HEK293 (cell line): ENCODE measurements around the gene ARL3.

Source experiments
- CTCF ChIA-PET: fragments of 350-600 bp; formaldehyde crosslinking; extraction: SDS; loops from one replicate; lab custom pipeline; 2021; ENCODE audit warnings: antibody characterized with exemption; lab: Yijun Ruan, JAX
- POLR2A ChIA-PET: fragments of 300-600 bp; formaldehyde crosslinking; extraction: SDS; loops from one replicate; lab custom pipeline; 2020; ENCODE audit warnings: antibody characterized with exemption, inconsistent platforms; lab: Yijun Ruan, JAX
- H3K27ac ChIP-seq: fragments of 200-500 bp; sonication (Bioruptor generic); 2 replicates; pipeline ENCODE4 v1.5.1; 2014; ENCODE audit warnings: low read depth, low read length, control low read depth, inconsistent platforms; ENCODE audit errors: extremely low read depth
- H3K36me3 ChIP-seq, 2 experiments: fragments of 200-500 bp in 1 of 2; sonication (Bioruptor generic) in 1 of 2; 1 replicate in 1 of 2; 2 replicates in 1 of 2; pipeline ENCODE4 v1.5.1; 2014 to 2017; ENCODE audit warnings: inconsistent platforms in 2 of 2, low read length in 2 of 2; ENCODE audit not compliant: control insufficient read depth in 2 of 2, insufficient read depth in 1 of 2
- H3K4me1 ChIP-seq: fragments of 200-500 bp; sonication (Bioruptor generic); 2 replicates; pipeline ENCODE4 v1.5.1; 2014; ENCODE audit warnings: mild to moderate bottlenecking, low read length, inconsistent platforms; ENCODE audit not compliant: control insufficient read depth, insufficient read depth
- H3K4me3 ChIP-seq: 2 replicates; pipeline ENCODE4 v1.5.1; 2011; ENCODE audit warnings: low read depth, mild to moderate bottlenecking, control low read depth, low read length, moderate library complexity
- H3K9me3 ChIP-seq: fragments of 200-500 bp; sonication (Bioruptor generic); 2 replicates; pipeline ENCODE4 v1.5.1; 2014; ENCODE audit warnings: low read depth, low read length, inconsistent platforms; ENCODE audit not compliant: control insufficient read depth, insufficient read depth
- GLIS1 ChIP-seq: fragments of 450-650 bp; formaldehyde crosslinking; IDR thresholded peaks from 2 replicates; pipeline ENCODE4 v1.5.1; 2016; ENCODE audit warnings: missing biosample characterization, missing genetic modification characterization
- HOXC10 ChIP-seq: sonication (generic); formaldehyde crosslinking; IDR thresholded peaks from 2 replicates; pipeline ENCODE4 v1.8.1; 2023; ENCODE audit warnings: mild to moderate bottlenecking, missing genetic modification reagents
- KLF16 ChIP-seq: fragments of 450-650 bp; formaldehyde crosslinking; IDR thresholded peaks from 2 replicates; pipeline ENCODE4 v1.5.1; 2017; ENCODE audit warnings: missing biosample characterization, missing genetic modification characterization
- ZBTB8A ChIP-seq: fragments of 450-650 bp; formaldehyde crosslinking; IDR thresholded peaks from 2 replicates; pipeline ENCODE4 v1.5.1; 2016; ENCODE audit warnings: missing biosample characterization, missing genetic modification characterization
- ZFP3 ChIP-seq: fragments of 450-650 bp; formaldehyde crosslinking; IDR thresholded peaks from 2 replicates; pipeline ENCODE4 v1.5.1; 2016; ENCODE audit warnings: low read depth, missing biosample characterization, missing genetic modification characterization
- ZNF404 ChIP-seq: fragments of 450-650 bp; formaldehyde crosslinking; IDR thresholded peaks from 2 replicates; pipeline ENCODE4 v1.5.1; 2017; ENCODE audit warnings: missing biosample characterization, missing genetic modification characterization
- ZNF560 ChIP-seq: fragments of 450-650 bp; formaldehyde crosslinking; IDR thresholded peaks from 2 replicates; pipeline ENCODE4 v1.5.1; 2017; ENCODE audit warnings: missing biosample characterization, missing genetic modification characterization, borderline replicate concordance
- ZNF585B ChIP-seq: fragments of 450-650 bp; formaldehyde crosslinking; IDR thresholded peaks from 2 replicates; pipeline ENCODE4 v1.5.1; 2016; ENCODE audit warnings: missing biosample characterization, missing genetic modification characterization
- ZNF654 ChIP-seq: fragments of 450-650 bp; formaldehyde crosslinking; IDR thresholded peaks from 2 replicates; pipeline ENCODE4 v1.5.1; 2016; ENCODE audit warnings: low read depth, missing biosample characterization, missing genetic modification characterization
- TF ChIP-seq, protein P1 (sequence below): fragments of 450-650 bp; formaldehyde crosslinking; conservative IDR thresholded peaks from 2 replicates; pipeline ENCODE4 v1.5.1; 2016; ENCODE audit warnings: low read depth, missing biosample characterization, missing genetic modification characterization
- TF ChIP-seq, protein P2 (sequence below): fragments of 450-650 bp; formaldehyde crosslinking; IDR thresholded peaks from 2 replicates; pipeline ENCODE4 v1.5.1; 2017; ENCODE audit warnings: missing biosample characterization, missing genetic modification characterization
- TF ChIP-seq, protein P3 (sequence below): fragments of 450-650 bp; IDR thresholded peaks from 2 replicates; pipeline ENCODE4 v1.5.1; 2018; ENCODE audit warnings: missing biosample characterization, missing genetic modification characterization
- TF ChIP-seq, protein P4 (sequence below): fragments of 450-650 bp; IDR thresholded peaks from 2 replicates; pipeline ENCODE4 v1.5.1; 2018; ENCODE audit warnings: missing biosample characterization, mild to moderate bottlenecking, missing genetic modification characterization

The ARL3 gene

DNA sequence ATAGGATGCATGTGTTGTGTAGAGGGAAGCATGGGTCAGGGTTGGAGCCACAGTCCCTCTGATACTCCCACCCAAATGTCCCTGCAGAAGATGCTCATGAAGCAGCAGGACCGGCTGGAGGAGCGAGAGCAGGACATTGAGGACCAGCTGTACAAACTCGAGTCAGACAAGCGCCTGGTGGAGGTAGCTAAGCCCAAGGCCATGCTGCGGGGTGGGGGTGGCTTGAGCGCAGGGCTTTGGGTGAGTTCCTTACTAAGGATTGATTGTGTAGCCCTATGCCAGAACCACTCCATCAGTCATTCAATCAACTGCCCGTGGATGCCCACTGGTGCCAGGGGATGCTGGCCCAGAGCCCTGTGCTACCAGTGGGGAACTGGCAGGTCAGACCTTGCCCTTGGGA, 59.6 kb downstream of the ARL3 start (continued):
- TF ChIP-seq, protein P1, sequence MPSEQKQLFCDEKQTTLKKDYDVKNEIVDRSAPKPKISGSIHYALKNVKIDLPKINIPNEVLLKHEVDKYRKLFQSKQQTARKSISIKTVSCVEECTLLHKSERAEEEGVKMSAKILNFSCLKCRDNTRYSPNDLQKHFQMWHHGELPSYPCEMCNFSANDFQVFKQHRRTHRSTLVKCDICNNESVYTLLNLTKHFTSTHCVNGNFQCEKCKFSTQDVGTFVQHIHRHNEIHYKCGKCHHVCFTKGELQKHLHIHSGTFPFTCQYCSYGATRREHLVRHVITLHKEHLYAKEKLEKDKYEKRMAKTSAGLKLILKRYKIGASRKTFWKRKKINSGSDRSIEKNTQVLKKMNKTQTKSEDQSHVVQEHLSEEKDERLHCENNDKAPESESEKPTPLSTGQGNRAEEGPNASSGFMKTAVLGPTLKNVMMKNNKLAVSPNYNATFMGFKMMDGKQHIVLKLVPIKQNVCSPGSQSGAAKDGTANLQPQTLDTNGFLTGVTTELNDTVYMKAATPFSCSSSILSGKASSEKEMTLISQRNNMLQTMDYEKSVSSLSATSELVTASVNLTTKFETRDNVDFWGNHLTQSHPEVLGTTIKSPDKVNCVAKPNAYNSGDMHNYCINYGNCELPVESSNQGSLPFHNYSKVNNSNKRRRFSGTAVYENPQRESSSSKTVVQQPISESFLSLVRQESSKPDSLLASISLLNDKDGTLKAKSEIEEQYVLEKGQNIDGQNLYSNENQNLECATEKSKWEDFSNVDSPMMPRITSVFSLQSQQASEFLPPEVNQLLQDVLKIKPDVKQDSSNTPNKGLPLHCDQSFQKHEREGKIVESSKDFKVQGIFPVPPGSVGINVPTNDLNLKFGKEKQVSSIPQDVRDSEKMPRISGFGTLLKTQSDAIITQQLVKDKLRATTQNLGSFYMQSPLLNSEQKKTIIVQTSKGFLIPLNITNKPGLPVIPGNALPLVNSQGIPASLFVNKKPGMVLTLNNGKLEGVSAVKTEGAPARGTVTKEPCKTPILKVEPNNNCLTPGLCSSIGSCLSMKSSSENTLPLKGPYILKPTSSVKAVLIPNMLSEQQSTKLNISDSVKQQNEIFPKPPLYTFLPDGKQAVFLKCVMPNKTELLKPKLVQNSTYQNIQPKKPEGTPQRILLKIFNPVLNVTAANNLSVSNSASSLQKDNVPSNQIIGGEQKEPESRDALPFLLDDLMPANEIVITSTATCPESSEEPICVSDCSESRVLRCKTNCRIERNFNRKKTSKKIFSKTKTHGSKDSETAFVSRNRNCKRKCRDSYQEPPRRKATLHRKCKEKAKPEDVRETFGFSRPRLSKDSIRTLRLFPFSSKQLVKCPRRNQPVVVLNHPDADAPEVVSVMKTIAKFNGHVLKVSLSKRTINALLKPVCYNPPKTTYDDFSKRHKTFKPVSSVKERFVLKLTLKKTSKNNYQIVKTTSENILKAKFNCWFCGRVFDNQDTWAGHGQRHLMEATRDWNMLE (tag by site-specific recombination) = no peak
- TF ChIP-seq, protein P2, sequence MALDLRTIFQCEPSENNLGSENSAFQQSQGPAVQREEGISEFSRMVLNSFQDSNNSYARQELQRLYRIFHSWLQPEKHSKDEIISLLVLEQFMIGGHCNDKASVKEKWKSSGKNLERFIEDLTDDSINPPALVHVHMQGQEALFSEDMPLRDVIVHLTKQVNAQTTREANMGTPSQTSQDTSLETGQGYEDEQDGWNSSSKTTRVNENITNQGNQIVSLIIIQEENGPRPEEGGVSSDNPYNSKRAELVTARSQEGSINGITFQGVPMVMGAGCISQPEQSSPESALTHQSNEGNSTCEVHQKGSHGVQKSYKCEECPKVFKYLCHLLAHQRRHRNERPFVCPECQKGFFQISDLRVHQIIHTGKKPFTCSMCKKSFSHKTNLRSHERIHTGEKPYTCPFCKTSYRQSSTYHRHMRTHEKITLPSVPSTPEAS (tag by site-specific recombination) = no peak
- no peak for TF ChIP-seq ZNF654 (tag by site-specific recombination)

DNA sequence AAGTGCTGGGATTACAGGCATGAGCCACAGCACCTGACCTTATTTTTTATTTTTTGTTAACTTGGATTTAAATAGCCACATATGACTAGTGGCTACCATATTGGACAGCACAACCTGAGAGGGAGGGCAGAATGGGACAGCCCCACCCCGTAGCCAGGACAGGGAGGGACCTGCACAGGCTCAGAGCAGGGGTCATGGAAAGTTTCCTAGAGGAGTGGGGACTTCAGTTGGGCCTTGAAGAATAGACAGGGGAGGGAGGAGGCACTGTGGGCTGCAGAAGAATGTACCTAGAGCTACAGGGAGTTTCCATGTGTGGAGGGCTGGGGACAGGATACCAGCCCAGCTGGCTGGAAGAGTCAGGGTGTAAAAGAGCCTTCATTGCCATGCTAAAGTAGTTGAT, 61.1 kb downstream of the ARL3 start:
- H3K4me3 ChIP-seq = no peak overlapping the region
- no peaks in the 10 kb centered on the region for H3K9me3 ChIP-seq
- H3K27ac ChIP-seq = no peak overlapping the region
- ChIA-PET POLR2A (interaction anchor here (1.8 kb wide), 1 partner anchor 61 kb away, joined by 4 read pairs; the partner anchor contains the start of genes ARL3 and SFXN2), CTCF (interaction anchor here (1.8 kb wide), 1 partner anchor 17 kb away, joined by 8 read pairs; no protein-coding TSS in a partner anchor)
- H3K4me1 ChIP-seq = peaks cover 6% of the 10 kb centered on the region
- TF ChIP-seq, protein P1 (tag by site-specific recombination) = no peak
- peak; percentile 48 for TF ChIP-seq ZNF585B
- peaks cover 5 to 68% of the 10 kb centered on the region in 2 experiments; a peak in 2 of 3 replicates for H3K36me3 ChIP-seq

DNA sequence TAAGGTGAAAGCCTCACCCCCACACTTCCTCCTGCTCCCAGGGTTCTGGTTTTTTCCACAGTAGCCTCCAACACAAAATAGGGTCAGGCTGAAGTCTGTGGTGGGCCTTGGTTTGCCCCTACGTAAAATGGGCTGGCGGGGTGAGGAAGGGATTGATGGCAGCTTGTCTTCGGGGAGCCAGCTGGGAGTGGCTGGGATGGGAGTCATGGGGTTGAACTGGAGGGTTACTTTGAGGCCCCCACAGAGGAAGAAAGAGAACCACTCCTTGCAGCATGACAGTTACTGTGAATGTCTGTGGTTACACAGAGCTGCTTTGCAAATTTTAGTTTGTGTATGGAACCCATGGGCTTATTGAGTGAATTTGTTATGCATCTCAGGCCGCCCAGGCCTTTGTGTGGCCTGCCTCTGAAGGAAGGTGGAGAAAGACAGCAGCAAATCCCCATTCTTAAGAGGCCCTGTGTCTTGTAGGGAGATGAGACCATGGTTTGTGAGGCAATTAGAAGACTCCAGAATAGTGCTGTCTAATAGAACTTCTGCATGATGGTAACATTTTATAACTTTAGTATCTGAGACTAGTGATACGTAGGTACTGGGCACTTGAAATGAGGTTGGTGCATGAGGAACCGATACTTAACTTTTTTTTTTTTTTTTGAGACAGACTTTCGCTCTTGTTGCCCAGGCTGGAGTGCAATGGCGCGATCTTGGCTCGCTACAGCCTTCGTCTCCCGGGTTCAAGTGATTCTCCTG, 61.9 kb downstream of the ARL3 start:
- H3K36me3 ChIP-seq = peaks cover 5 to 70% of the 10 kb centered on the region in 2 experiments; a peak in 2 of 3 replicates
- H3K4me3 ChIP-seq = no peak overlapping the region
- CTCF ChIA-PET = interaction anchor here (0.5 to 1.0 kb wide), 2 partner anchors 18 to 26 kb away, joined by 3 read pairs; no protein-coding TSS in a partner anchor
- peaks cover 8% of the 10 kb centered on the region for H3K4me1 ChIP-seq
- POLR2A ChIA-PET = no interaction called here
- no peaks in the 10 kb centered on the region for H3K9me3 ChIP-seq
- no peak for TF ChIP-seq ZFP3 (tag by site-specific recombination)
- TF ChIP-seq GLIS1 (tag by site-specific recombination) = no peak
- TF ChIP-seq, protein P3, sequence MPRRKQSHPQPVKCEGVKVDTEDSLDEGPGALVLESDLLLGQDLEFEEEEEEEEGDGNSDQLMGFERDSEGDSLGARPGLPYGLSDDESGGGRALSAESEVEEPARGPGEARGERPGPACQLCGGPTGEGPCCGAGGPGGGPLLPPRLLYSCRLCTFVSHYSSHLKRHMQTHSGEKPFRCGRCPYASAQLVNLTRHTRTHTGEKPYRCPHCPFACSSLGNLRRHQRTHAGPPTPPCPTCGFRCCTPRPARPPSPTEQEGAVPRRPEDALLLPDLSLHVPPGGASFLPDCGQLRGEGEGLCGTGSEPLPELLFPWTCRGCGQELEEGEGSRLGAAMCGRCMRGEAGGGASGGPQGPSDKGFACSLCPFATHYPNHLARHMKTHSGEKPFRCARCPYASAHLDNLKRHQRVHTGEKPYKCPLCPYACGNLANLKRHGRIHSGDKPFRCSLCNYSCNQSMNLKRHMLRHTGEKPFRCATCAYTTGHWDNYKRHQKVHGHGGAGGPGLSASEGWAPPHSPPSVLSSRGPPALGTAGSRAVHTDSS (tag by site-specific recombination) = no peak
- TF ChIP-seq ZNF560 = no peak
- TF ChIP-seq, protein P4, sequence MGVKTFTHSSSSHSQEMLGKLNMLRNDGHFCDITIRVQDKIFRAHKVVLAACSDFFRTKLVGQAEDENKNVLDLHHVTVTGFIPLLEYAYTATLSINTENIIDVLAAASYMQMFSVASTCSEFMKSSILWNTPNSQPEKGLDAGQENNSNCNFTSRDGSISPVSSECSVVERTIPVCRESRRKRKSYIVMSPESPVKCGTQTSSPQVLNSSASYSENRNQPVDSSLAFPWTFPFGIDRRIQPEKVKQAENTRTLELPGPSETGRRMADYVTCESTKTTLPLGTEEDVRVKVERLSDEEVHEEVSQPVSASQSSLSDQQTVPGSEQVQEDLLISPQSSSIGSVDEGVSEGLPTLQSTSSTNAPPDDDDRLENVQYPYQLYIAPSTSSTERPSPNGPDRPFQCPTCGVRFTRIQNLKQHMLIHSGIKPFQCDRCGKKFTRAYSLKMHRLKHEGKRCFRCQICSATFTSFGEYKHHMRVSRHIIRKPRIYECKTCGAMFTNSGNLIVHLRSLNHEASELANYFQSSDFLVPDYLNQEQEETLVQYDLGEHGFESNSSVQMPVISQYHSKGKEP (tag by site-specific recombination) = no peak
- no peak for TF ChIP-seq KLF16
- TF ChIP-seq ZNF404 (tag by site-specific recombination) = no peak
- no peak for TF ChIP-seq ZBTB8A (tag by site-specific recombination)
- no peak for TF ChIP-seq HOXC10 (CRISPR knock-in tag)
- no peak overlapping the region for H3K27ac ChIP-seq
